ENCODE results near the gene LTF.
"Not testable (repeated sequence)": the region's sequence is repeated elsewhere in the genome, so short reads cannot be mapped to it uniquely, and the experiment has no call there.

LTF gene

GRCh38 chr3:46448721-46449120, 16.0 kb downstream of the LTF start:
- no peaks in the 10 kb centered on the region for H3K4me1 ChIP-seq (ENCODE audit: insufficient read depth, low read length)
- H3K27me3 ChIP-seq (ENCODE audit: control insufficient read depth in 1 of 2, insufficient read depth in 2 of 2, low read length in 2 of 2) = no peaks in the 10 kb centered on the region
- no peak overlapping the region for H3K4me3 ChIP-seq (ENCODE audit: low read depth in 1 of 2, low read length in 2 of 2)
- no peak overlapping the region for H3K9ac ChIP-seq (ENCODE audit: low read length)
- H3K27ac ChIP-seq (ENCODE audit: low read depth, low read length) = no peak overlapping the region
- no peaks in the 10 kb centered on the region for H3K36me3 ChIP-seq (ENCODE audit: insufficient read depth, low read length)
- no peaks in the 10 kb centered on the region for H3K9me3 ChIP-seq (ENCODE audit: low read length)

- Histone ChIP-seq H3K9me3 (ENCODE audit: low read length) (no peaks in the 10 kb centered on the region), H3K27me3 (ENCODE audit: control insufficient read depth in 1 of 2, insufficient read depth in 2 of 2, low read length in 2 of 2) (no peaks in the 10 kb centered on the region), H3K4me3 (ENCODE audit: low read depth in 1 of 2, low read length in 2 of 2) (no peak overlapping the region), H3K36me3 (ENCODE audit: insufficient read depth, low read length) (no peaks in the 10 kb centered on the region), H3K4me1 (ENCODE audit: insufficient read depth, low read length) (no peaks in the 10 kb centered on the region), H3K27ac (ENCODE audit: low read depth, low read length) (no peak overlapping the region), H3K9ac (ENCODE audit: low read length) (no peak overlapping the region)
These were observed 17.3 kb downstream of the LTF start for GRCh38 chr3:46447228-46447985.

GRCh38 chr3:46442576-46443530, 21.9 kb downstream of the LTF start:
- no peaks in the 10 kb centered on the region for H3K9me3 ChIP-seq (ENCODE audit: low read length)
- H3K4me3 ChIP-seq (ENCODE audit: low read depth in 1 of 2, low read length in 2 of 2) = no peak overlapping the region
- H3K36me3 ChIP-seq (ENCODE audit: insufficient read depth, low read length) = no peaks in the 10 kb centered on the region
- no peaks in the 10 kb centered on the region for H3K27me3 ChIP-seq (ENCODE audit: control insufficient read depth in 1 of 2, insufficient read depth in 2 of 2, low read length in 2 of 2)
- H3K27ac ChIP-seq (ENCODE audit: low read depth, low read length) = no peak overlapping the region
- no peaks in the 10 kb centered on the region for H3K4me1 ChIP-seq (ENCODE audit: insufficient read depth, low read length)
- H3K9ac ChIP-seq (ENCODE audit: low read length) = no peak overlapping the region

- Histone ChIP-seq H3K4me3 (ENCODE audit: low read depth in 1 of 2, low read length in 2 of 2) (no peak overlapping the region), H3K27me3 (ENCODE audit: control insufficient read depth in 1 of 2, insufficient read depth in 2 of 2, low read length in 2 of 2) (no peaks in the 10 kb centered on the region), H3K36me3 (ENCODE audit: insufficient read depth, low read length) (no peaks in the 10 kb centered on the region), H3K4me1 (ENCODE audit: insufficient read depth, low read length) (no peaks in the 10 kb centered on the region), H3K9me3 (ENCODE audit: low read length) (no peaks in the 10 kb centered on the region), H3K9ac (ENCODE audit: low read length) (no peak overlapping the region), H3K27ac (ENCODE audit: low read depth, low read length) (no peak overlapping the region)
These were observed 24.0 kb downstream of the LTF start for GRCh38 chr3:46440531-46441294.

GRCh38 chr3:46438831-46439230, 25.9 kb downstream of the LTF start:
- Histone ChIP-seq H3K9me3 (ENCODE audit: low read length) (no peaks in the 10 kb centered on the region), H3K27ac (ENCODE audit: low read depth, low read length) (no peak overlapping the region), H3K4me1 (ENCODE audit: insufficient read depth, low read length) (no peaks in the 10 kb centered on the region), H3K36me3 (ENCODE audit: insufficient read depth, low read length) (no peaks in the 10 kb centered on the region), H3K27me3 (ENCODE audit: control insufficient read depth in 1 of 2, insufficient read depth in 2 of 2, low read length in 2 of 2) (no peaks in the 10 kb centered on the region), H3K9ac (ENCODE audit: low read length) (no peak overlapping the region), H3K4me3 (ENCODE audit: low read depth in 1 of 2, low read length in 2 of 2) (no peak overlapping the region)

GRCh38 chr3:46435081-46435726, 29.5 kb downstream of the LTF start:
- H3K27ac ChIP-seq (ENCODE audit: low read depth, low read length) = no peak overlapping the region
- H3K4me1 ChIP-seq (ENCODE audit: insufficient read depth, low read length) = no peaks in the 10 kb centered on the region
- no peak overlapping the region for H3K4me3 ChIP-seq (ENCODE audit: low read depth in 1 of 2, low read length in 2 of 2)
- H3K9me3 ChIP-seq (ENCODE audit: low read length) = no peaks in the 10 kb centered on the region
- no peaks in the 10 kb centered on the region for H3K27me3 ChIP-seq (ENCODE audit: control insufficient read depth in 1 of 2, insufficient read depth in 2 of 2, low read length in 2 of 2)
- H3K36me3 ChIP-seq (ENCODE audit: insufficient read depth, low read length) = no peaks in the 10 kb centered on the region
- no peak overlapping the region for H3K9ac ChIP-seq (ENCODE audit: low read length)

GRCh38 chr3:46433841-46434240, 30.9 kb downstream of the LTF start:
- H3K27ac ChIP-seq (ENCODE audit: low read depth, low read length) = no peak overlapping the region
- H3K9ac ChIP-seq (ENCODE audit: low read length) = no peak overlapping the region
- no peaks in the 10 kb centered on the region for H3K36me3 ChIP-seq (ENCODE audit: insufficient read depth, low read length)
- H3K4me1 ChIP-seq (ENCODE audit: insufficient read depth, low read length) = no peaks in the 10 kb centered on the region
- H3K4me3 ChIP-seq (ENCODE audit: low read depth in 1 of 2, low read length in 2 of 2) = no peak overlapping the region
- H3K9me3 ChIP-seq (ENCODE audit: low read length) = no peaks in the 10 kb centered on the region
- H3K27me3 ChIP-seq (ENCODE audit: control insufficient read depth in 1 of 2, insufficient read depth in 2 of 2, low read length in 2 of 2) = no peaks in the 10 kb centered on the region

GRCh38 chr3:46433118-46433517, 31.6 kb downstream of the LTF start:
- H3K27ac ChIP-seq (ENCODE audit: low read depth, low read length); H3K4me1 ChIP-seq (ENCODE audit: insufficient read depth, low read length); H3K9ac ChIP-seq (ENCODE audit: low read length); H3K4me3 ChIP-seq (ENCODE audit: low read depth in 1 of 2, low read length in 2 of 2); H3K27me3 ChIP-seq (ENCODE audit: control insufficient read depth in 1 of 2, insufficient read depth in 2 of 2, low read length in 2 of 2); H3K9me3 ChIP-seq (ENCODE audit: low read length); H3K36me3 ChIP-seq (ENCODE audit: insufficient read depth, low read length): not testable (repeated sequence)

- H3K9ac ChIP-seq (ENCODE audit: low read length); H3K27ac ChIP-seq (ENCODE audit: low read depth, low read length); H3K4me3 ChIP-seq (ENCODE audit: low read depth in 1 of 2, low read length in 2 of 2); H3K36me3 ChIP-seq (ENCODE audit: insufficient read depth, low read length); H3K27me3 ChIP-seq (ENCODE audit: control insufficient read depth in 1 of 2, insufficient read depth in 2 of 2, low read length in 2 of 2); H3K4me1 ChIP-seq (ENCODE audit: insufficient read depth, low read length); H3K9me3 ChIP-seq (ENCODE audit: low read length): not testable (repeated sequence)
These were observed 32.8 kb downstream of the LTF start for GRCh38 chr3:46431905-46432304.

- H3K27me3 ChIP-seq (ENCODE audit: control insufficient read depth in 1 of 2, insufficient read depth in 2 of 2, low read length in 2 of 2); H3K4me3 ChIP-seq (ENCODE audit: low read depth in 1 of 2, low read length in 2 of 2); H3K9ac ChIP-seq (ENCODE audit: low read length); H3K4me1 ChIP-seq (ENCODE audit: insufficient read depth, low read length); H3K36me3 ChIP-seq (ENCODE audit: insufficient read depth, low read length); H3K27ac ChIP-seq (ENCODE audit: low read depth, low read length); H3K9me3 ChIP-seq (ENCODE audit: low read length): not testable (repeated sequence)
These were observed 33.8 kb downstream of the LTF start for GRCh38 chr3:46430879-46431278.

GRCh38 chr3:46429671-46430070, 35.0 kb downstream of the LTF start:
- H3K36me3 ChIP-seq (ENCODE audit: insufficient read depth, low read length) = no peaks in the 10 kb centered on the region
- no peaks in the 10 kb centered on the region for H3K9me3 ChIP-seq (ENCODE audit: low read length)
- no peaks in the 10 kb centered on the region for H3K27me3 ChIP-seq (ENCODE audit: control insufficient read depth in 1 of 2, insufficient read depth in 2 of 2, low read length in 2 of 2)
- H3K9ac ChIP-seq (ENCODE audit: low read length) = no peak overlapping the region
- no peak overlapping the region for H3K4me3 ChIP-seq (ENCODE audit: low read depth in 1 of 2, low read length in 2 of 2)
- no peaks in the 10 kb centered on the region for H3K4me1 ChIP-seq (ENCODE audit: insufficient read depth, low read length)
- no peak overlapping the region for H3K27ac ChIP-seq (ENCODE audit: low read depth, low read length)

Data from muscle layer of colon (tissue), 2 donors.